B cell (primary cell): ENCODE results near the gene WDR64. TPM values are rescaled to one million over a fixed set of nuclear protein-coding genes. Genes with fewer than 3 reads are reported as not detected.
A peak's percentile ranks its signal among the peaks of the same experiment; 100 is the strongest.

ENCODE experiments used
- ATAC-seq: fragments of 200-7000 bp; cut with Tn5 transposase; one replicate; pipeline ENCODE4 v1.10.0; 2021; ENCODE audit warnings: low read depth, mild to moderate bottlenecking, moderate number of reproducible peaks, moderate library complexity
- CTCF ChIA-PET: fragments of 350-600 bp; sonication (Branson Sonifier 250); formaldehyde crosslinking; loops from one replicate; lab custom pipeline; 2021; ENCODE audit warnings: antibody characterized with exemption, inconsistent platforms; lab: Charles Lee
- POLR2A ChIA-PET: fragments of 350-600 bp; sonication (Branson Sonifier 250); formaldehyde crosslinking; loops from one replicate; lab custom pipeline; 2021; ENCODE audit warnings: antibody characterized with exemption; lab: Charles Lee
- DNase-seq: peaks from one replicate; pipeline ENCODE4 v3.0.0; 2013
- H2AFZ ChIP-seq: 2 replicates; pipeline ENCODE4 v1.6.1; 2012; ENCODE audit warnings: mild to moderate bottlenecking, low read depth, low read length; ENCODE audit not compliant: insufficient read depth, poor library complexity, severe bottlenecking
- H3K27ac ChIP-seq, 2 donors: 1 replicate in 1 of 2; 2 replicates in 1 of 2; pipeline ENCODE4 v1.5.1; 2012 to 2013; ENCODE audit warnings: low read length in 2 of 2, mild to moderate bottlenecking in 2 of 2, moderate library complexity in 1 of 2
- H3K27me3 ChIP-seq, 4 experiments: fragments of 200-600 bp in 1 of 4; sonication (generic) in 1 of 4; replicated peaks in 1 of 4; 1 replicate in 2 of 4; 2 replicates in 2 of 4; pipeline versions ENCODE4 v1.6.1 to v1.7.0; 2013 to 2016; ENCODE audit warnings: low read length in 3 of 4, mild to moderate bottlenecking in 2 of 4, mixed read lengths in 1 of 4, moderate library complexity in 1 of 4; ENCODE audit not compliant: insufficient read depth in 4 of 4, control insufficient read depth in 3 of 4; ENCODE audit errors: control extremely low read depth in 1 of 4
- H3K36me3 ChIP-seq, 2 experiments: replicated peaks in 1 of 2; 1 replicate in 1 of 2; 2 replicates in 1 of 2; pipeline versions ENCODE4 v1.6.1 to v1.7.1; 2013; ENCODE audit warnings: low read length in 1 of 2; ENCODE audit not compliant: insufficient read depth in 2 of 2, control insufficient read depth in 1 of 2; ENCODE audit errors: control extremely low read depth in 1 of 2, extremely low read depth in 1 of 2
- H3K4me1 ChIP-seq, 2 donors: fragments of 200-600 bp in 1 of 2; sonication (generic) in 1 of 2; 1 replicate in 1 of 2; 2 replicates in 1 of 2; pipeline versions ENCODE4 v1.5.1 to v1.6.1; 2013 to 2017; ENCODE audit warnings: low read length in 2 of 2; ENCODE audit not compliant: control insufficient read depth in 2 of 2, insufficient read depth in 2 of 2
- H3K4me2 ChIP-seq: replicated peaks from 2 replicates; pipeline ENCODE3; 2012; ENCODE audit warnings: mild to moderate bottlenecking, low read depth, low read length; ENCODE audit not compliant: poor library complexity, severe bottlenecking
- H3K4me3 ChIP-seq, 5 experiments: fragments of 200-600 bp in 1 of 5; sonication (generic) in 1 of 5; 1 replicate in 3 of 5; 2 replicates in 2 of 5; pipeline versions ENCODE4 v1.5.1 to v1.7.0; 2011 to 2016; ENCODE audit warnings: low read length in 4 of 5, mild to moderate bottlenecking in 4 of 5, low read depth in 2 of 5, control low read depth in 1 of 5, moderate library complexity in 1 of 5; ENCODE audit not compliant: insufficient read depth in 1 of 5; ENCODE audit errors: control extremely low read depth in 1 of 5, extremely low read depth in 1 of 5
- H3K79me2 ChIP-seq: fragments of 200-600 bp; sonication (generic); one replicate; pipeline ENCODE4 v1.6.0; 2016; ENCODE audit warnings: low read length; ENCODE audit not compliant: control insufficient read depth, insufficient read depth
- H3K9ac ChIP-seq: fragments of 200-600 bp; sonication (generic); 2 replicates; pipeline ENCODE4 v1.6.1; 2017; ENCODE audit warnings: mild to moderate bottlenecking, low read length, moderate library complexity
- H3K9me3 ChIP-seq, 3 donors: one replicate each; pipeline versions ENCODE4 v1.6.1 to v1.7.1; 2013; ENCODE audit warnings: low read length in 2 of 3; ENCODE audit not compliant: control insufficient read depth in 2 of 3, insufficient read depth in 1 of 3; ENCODE audit errors: control extremely low read depth in 1 of 3
- H4K20me1 ChIP-seq: 2 replicates; pipeline ENCODE4 v1.6.0; 2012; ENCODE audit warnings: mild to moderate bottlenecking, low read length; ENCODE audit not compliant: insufficient read depth, control insufficient read depth, poor library complexity, severe bottlenecking
- H3K27ac Mint-ChIP-seq: one replicate; pipeline ENCODE4 v1.8.0; 2021; ENCODE audit warnings: mixed read lengths
- H3K27me3 Mint-ChIP-seq: one replicate; pipeline ENCODE4 v1.8.0; 2021; ENCODE audit warnings: mixed read lengths
- H3K4me1 Mint-ChIP-seq: one replicate; pipeline ENCODE4 v1.8.0; 2021; ENCODE audit warnings: mixed read lengths
- H3K4me3 Mint-ChIP-seq: one replicate; pipeline ENCODE4 v1.8.0; 2021; ENCODE audit warnings: mixed read lengths
- H3K9me3 Mint-ChIP-seq: one replicate; pipeline ENCODE4 v1.8.0; 2022; ENCODE audit warnings: mixed read lengths; ENCODE audit not compliant: insufficient read depth
- CTCF ChIP-seq: fragments of 200-600 bp; IDR thresholded peaks from one replicate; pipeline ENCODE4 v1.8.0; 2022; ENCODE audit warnings: antibody characterized with exemption, mild to moderate bottlenecking
- EZH2 ChIP-seq: IDR thresholded peaks from 2 replicates; pipeline ENCODE4 v1.6.1; 2012; ENCODE audit warnings: borderline replicate concordance, low read depth, mild to moderate bottlenecking, moderate library complexity, low read length; ENCODE audit not compliant: insufficient read depth, poor library complexity, severe bottlenecking
- WGBS: methylation state at CpG from one replicate; pipeline ENCODE4 v1.1.5; 2013; ENCODE audit warnings: missing lambda C conversion rate; ENCODE audit not compliant: insufficient coverage; 5-methylcytosine and 5-hydroxymethylcytosine counted together
- intact Hi-C: fragments of 100-400 bp; cut with micrococcal nuclease; formaldehyde crosslinking; loops from one replicate; pipeline ENCODE4 v1.10.0; 2022
- polyA plus RNA-seq: library from polyadenylated mRNA; depleted of rRNA; stranded (reverse); fragments of >200 nt; gene quantifications from 2 replicates; pipeline ENCODE4 v1.2.3, GENCODE V29; 2012
- total RNA-seq, 2 donors: library from RNA; stranded (reverse); fragments of 120-200 nt in 1 of 2; gene quantifications; 1 replicate in 1 of 2; 2 replicates in 1 of 2; pipeline versions ENCODE4 v1.2.3 to v1.2.4, GENCODE V29; 2013 to 2022

Gene WDR64
- total and polyA plus RNA-seq, 2 donors (not counting 1 experiment from before 2014, with no cell fraction given) = 0.13 TPM; not detected in 1

DNA sequence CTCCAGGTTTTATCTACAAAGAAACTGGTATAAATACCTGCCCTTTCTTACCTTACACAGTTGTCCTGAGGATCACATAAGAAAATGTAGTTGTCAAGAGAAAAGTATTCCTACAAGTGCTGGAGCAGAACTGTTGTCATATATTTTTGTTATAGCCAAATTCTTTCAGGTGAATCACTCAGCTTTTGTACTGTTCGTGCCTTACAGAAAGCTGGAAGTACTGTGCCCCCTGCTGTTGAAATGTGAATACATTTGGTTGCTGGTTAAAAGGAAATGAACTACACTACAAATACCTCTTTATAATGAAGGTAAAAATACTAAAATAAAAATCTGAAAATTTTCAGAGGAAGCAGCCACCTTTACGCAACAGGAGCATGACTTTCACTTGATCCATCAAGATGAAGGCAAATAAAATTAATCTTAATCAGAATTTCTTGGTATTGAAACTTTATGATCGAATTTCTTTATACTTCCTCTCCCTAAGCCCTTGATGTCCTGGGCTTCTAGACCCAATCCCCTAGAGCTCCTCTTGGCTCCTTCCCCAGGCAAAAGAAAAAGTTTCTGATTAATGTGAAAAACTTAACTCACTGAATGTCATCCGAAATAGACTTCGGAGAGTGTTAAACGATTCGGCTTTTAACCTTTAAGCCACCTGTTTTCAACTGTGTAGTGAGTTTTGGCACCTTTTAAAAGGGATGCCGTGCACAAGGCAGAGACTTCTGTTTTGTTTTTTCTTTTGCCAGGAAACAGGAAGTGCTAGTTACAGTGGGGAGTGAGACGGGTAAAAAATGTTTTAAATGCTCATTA lies 24.4 kb upstream of the WDR64 start:
- Histone ChIP-seq H2AFZ (peak overlapping the region; percentile 71), H3K9ac (peak overlapping the region; percentile 38), H4K20me1 (no peaks in the 10 kb centered on the region), H3K27me3 (no peaks in the 10 kb centered on the region), H3K4me2 (peak overlapping the region; percentile 56), H3K27ac (peak overlapping the region; percentile 66 to 71), H3K4me3 (peak overlapping the region in 4 of 5 experiments; percentile 6 to 41 (median 17)), H3K79me2 (peaks cover 34% of the 10 kb centered on the region), H3K9me3 (no peaks in the 10 kb centered on the region), H3K4me1 (peaks cover 14 to 25% of the 10 kb centered on the region in 2 donors), H3K36me3 (peaks cover 0 to 9% of the 10 kb centered on the region in 2 experiments)
- H3K4me3 Mint-ChIP-seq = peak overlapping the region; percentile 63
- H3K27ac Mint-ChIP-seq = peak overlapping the region; percentile 88
- ChIA-PET POLR2A (interaction anchor here (0.7 to 0.8 kb wide), 2 partner anchors 13 to 76 kb away, joined by 3 read pairs; partner anchors contain the start of genes CHML and OPN3), CTCF (interaction anchor here (0.6 to 3.1 kb wide), 20 partner anchors 8 to 371 kb away, joined by 3 to 62 read pairs (median 6); partner anchors contain the start of genes KMO and MAP1LC3C)
- intact Hi-C loops = loop anchor here (1.0 to 5.0 kb wide), 4 partner anchors 9 to 96 kb away; no protein-coding TSS in a partner anchor
- no peaks in the 10 kb centered on the region for H3K27me3 Mint-ChIP-seq
- peaks cover 42% of the 10 kb centered on the region for H3K4me1 Mint-ChIP-seq
- peak; percentile 78 for DNase-seq
- ATAC-seq = peak; percentile 83
- whole genome bisulfite sequencing = 49% methylated on average over 3 of the region's 9 CpGs
- TF ChIP-seq CTCF (peak; percentile 82), EZH2 (no peak)
- H3K9me3 Mint-ChIP-seq = no peaks in the 10 kb centered on the region

GRCh38 chr1:241630005-241630404 lies 22.1 kb upstream of the WDR64 start:
- Histone ChIP-seq H3K79me2 (peaks cover 58% of the 10 kb centered on the region), H3K4me1 (peaks cover 14 to 26% of the 10 kb centered on the region in 2 donors), H3K4me2 (no peak overlapping the region), H3K27ac (peak overlapping the region in 1 of 2 donors; percentile 2), H4K20me1 (no peaks in the 10 kb centered on the region), H2AFZ (no peak overlapping the region), H3K4me3 (no peak overlapping the region), H3K27me3 (no peaks in the 10 kb centered on the region), H3K36me3 (peaks cover 0 to 11% of the 10 kb centered on the region in 2 experiments), H3K9me3 (no peaks in the 10 kb centered on the region), H3K9ac (no peak overlapping the region)
- H3K27ac Mint-ChIP-seq = peak overlapping the region; percentile 37
- no peak for DNase-seq
- no peaks in the 10 kb centered on the region for H3K27me3 Mint-ChIP-seq
- POLR2A ChIA-PET = interaction anchor here (1.0 kb wide), 1 partner anchor 10 kb away, joined by 3 read pairs; the partner anchor contains the start of genes CHML and OPN3
- H3K4me3 Mint-ChIP-seq = no peak overlapping the region
- peaks cover 53% of the 10 kb centered on the region for H3K4me1 Mint-ChIP-seq
- no peak for TF ChIP-seq CTCF
- no peak for TF ChIP-seq EZH2
- intact Hi-C loops = no loop called here
- ATAC-seq = no peak
- CTCF ChIA-PET = interaction anchor here (1.1 to 2.1 kb wide), 3 partner anchors 9 to 19 kb away, joined by 3 to 14 read pairs (median 4); no protein-coding TSS in a partner anchor
- no peaks in the 10 kb centered on the region for H3K9me3 Mint-ChIP-seq
